Measurements from ENCODE around the gene TAF4B. TPM values are rescaled to one million over a fixed set of nuclear protein-coding genes. Genes with fewer than 3 reads are reported as not detected.

The TAF4B gene
- total RNA-seq, 1 donor from 2014 or later, result 13.4 TPM

- Mint-ChIP-seq H3K27me3 (no peaks in the 10 kb centered on the region), H3K27ac (no peak overlapping the region), H3K9me3 (no peaks in the 10 kb centered on the region), H3K4me1 (no peaks in the 10 kb centered on the region), H3K4me3 (no peak overlapping the region), H3K36me3 (ENCODE audit: low read depth) (no peaks in the 10 kb centered on the region)
- CTCF ChIA-PET, result no interaction called here
- intact Hi-C loops (cut with micrococcal nuclease), result no loop called here
- DNase-seq (no peak), ATAC-seq (ENCODE audit: low read depth) (no peak)
- TF ChIP-seq, protein P1, sequence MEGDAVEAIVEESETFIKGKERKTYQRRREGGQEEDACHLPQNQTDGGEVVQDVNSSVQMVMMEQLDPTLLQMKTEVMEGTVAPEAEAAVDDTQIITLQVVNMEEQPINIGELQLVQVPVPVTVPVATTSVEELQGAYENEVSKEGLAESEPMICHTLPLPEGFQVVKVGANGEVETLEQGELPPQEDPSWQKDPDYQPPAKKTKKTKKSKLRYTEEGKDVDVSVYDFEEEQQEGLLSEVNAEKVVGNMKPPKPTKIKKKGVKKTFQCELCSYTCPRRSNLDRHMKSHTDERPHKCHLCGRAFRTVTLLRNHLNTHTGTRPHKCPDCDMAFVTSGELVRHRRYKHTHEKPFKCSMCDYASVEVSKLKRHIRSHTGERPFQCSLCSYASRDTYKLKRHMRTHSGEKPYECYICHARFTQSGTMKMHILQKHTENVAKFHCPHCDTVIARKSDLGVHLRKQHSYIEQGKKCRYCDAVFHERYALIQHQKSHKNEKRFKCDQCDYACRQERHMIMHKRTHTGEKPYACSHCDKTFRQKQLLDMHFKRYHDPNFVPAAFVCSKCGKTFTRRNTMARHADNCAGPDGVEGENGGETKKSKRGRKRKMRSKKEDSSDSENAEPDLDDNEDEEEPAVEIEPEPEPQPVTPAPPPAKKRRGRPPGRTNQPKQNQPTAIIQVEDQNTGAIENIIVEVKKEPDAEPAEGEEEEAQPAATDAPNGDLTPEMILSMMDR (IDR thresholded peaks at IDR 0.05), result no peak
- POLR2A ChIA-PET, result no interaction called here
Measured at GRCh38 chr18:26424428-26425147, 198.3 kb downstream of the TAF4B start.

DNA sequence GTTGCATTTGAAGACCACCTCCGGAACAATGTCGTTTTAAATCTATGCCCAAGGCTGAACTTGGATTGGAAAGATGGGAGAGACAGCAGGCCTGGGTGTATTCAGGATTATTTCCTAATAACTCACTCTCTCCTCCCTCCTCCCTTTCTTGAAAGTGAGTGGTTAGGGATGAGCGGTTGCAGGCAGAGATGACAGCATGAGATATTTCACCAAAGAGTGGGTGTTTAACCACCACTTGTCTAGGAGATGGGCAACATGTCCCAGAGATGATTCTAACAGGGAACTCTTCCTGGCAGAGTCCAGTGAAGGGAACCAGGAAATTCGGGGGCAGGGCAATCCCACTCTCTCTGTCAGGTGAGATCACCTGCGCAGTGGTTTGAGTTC is 198.9 kb downstream of the TAF4B start:
- no peak overlapping the region for H3K4me3 Mint-ChIP-seq
- H3K36me3 Mint-ChIP-seq (ENCODE audit: low read depth), result no peaks in the 10 kb centered on the region
- H3K27me3 Mint-ChIP-seq, result no peaks in the 10 kb centered on the region
- ATAC-seq (ENCODE audit: low read depth) (no peak), DNase-seq (no peak)
- ChIA-PET CTCF (no interaction called here), POLR2A (no interaction called here)
- no peak overlapping the region for H3K27ac Mint-ChIP-seq
- no peaks in the 10 kb centered on the region for H3K9me3 Mint-ChIP-seq
- TF ChIP-seq, protein P1 (IDR thresholded peaks at IDR 0.05), result no peak
- no peaks in the 10 kb centered on the region for H3K4me1 Mint-ChIP-seq
- intact Hi-C loops (cut with micrococcal nuclease), result no loop called here

DNA sequence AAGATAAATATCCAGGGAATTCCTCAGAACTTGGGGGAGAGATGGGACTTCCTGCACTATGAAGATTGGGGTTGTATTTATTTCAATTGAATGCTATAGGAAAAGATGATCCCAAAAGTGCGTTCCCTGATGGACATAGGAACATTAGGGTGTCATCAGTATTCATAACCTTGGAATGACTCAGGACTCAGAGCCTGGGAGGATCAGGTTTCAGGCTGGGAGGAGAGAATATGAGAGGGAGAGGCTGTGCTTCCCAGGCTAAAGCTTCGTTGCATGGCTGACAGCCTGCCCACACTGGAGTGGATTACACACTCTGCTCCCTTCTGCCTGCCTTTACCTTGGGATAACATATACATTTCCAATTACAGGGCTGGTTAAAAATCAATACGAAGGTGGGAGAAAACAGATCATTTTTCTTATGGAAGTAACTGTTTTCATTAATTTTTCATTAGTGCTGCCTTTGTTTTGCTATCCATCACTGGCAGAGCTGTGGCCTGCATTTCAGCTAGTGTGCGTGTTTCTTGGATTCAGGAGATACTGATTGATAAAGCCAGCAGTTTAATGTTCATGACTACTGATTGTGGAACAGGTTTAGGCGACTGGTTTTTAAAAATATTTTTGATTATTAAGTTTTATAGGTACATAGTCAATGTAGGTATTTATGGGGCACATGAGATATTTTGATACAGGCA is 203.4 kb downstream of the TAF4B start:
- H3K27me3 Mint-ChIP-seq, result no peaks in the 10 kb centered on the region
- no peak for ATAC-seq (ENCODE audit: low read depth)
- DNase-seq, result no peak
- no peaks in the 10 kb centered on the region for H3K4me1 Mint-ChIP-seq
- POLR2A ChIA-PET, result no interaction called here
- H3K9me3 Mint-ChIP-seq, result peaks cover 6% of the 10 kb centered on the region
- no peak overlapping the region for H3K4me3 Mint-ChIP-seq
- CTCF ChIA-PET, result no interaction called here
- TF ChIP-seq, protein P1 (IDR thresholded peaks at IDR 0.05), result no peak
- no peak overlapping the region for H3K27ac Mint-ChIP-seq
- intact Hi-C loops (cut with micrococcal nuclease), result no loop called here
- no peaks in the 10 kb centered on the region for H3K36me3 Mint-ChIP-seq (ENCODE audit: low read depth)

GRCh38 chr18:26432651-26433424 is 206.6 kb downstream of the TAF4B start:
- intact Hi-C loops (cut with micrococcal nuclease), result no loop called here
- Mint-ChIP-seq H3K9me3 (peaks cover 6% of the 10 kb centered on the region), H3K27me3 (no peaks in the 10 kb centered on the region), H3K36me3 (ENCODE audit: low read depth) (no peaks in the 10 kb centered on the region), H3K4me3 (no peak overlapping the region), H3K4me1 (no peaks in the 10 kb centered on the region), H3K27ac (no peak overlapping the region)
- POLR2A ChIA-PET, result no interaction called here
- no peak for DNase-seq
- CTCF ChIA-PET, result no interaction called here
- ATAC-seq (ENCODE audit: low read depth), result no peak
- TF ChIP-seq, protein P1 (IDR thresholded peaks at IDR 0.05), result no peak

DNA sequence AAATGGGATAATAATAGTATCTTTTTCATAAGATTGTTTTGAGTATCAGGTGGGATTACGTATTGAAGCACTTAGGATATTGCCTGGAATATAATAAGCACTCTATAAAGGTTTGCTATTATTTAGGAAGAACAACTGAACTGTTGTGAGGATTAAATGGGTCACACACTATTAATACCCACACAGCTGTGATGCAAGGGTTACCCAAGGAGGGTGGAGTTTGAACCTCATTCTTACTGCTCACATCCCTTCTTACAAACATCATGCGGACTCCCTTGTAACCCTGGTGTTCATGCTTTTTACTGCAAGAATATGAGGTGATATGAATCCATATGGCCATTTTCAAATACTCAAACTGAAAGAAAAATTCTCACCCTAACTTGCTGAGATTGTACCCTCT is 208.6 kb downstream of the TAF4B start:
- ATAC-seq (ENCODE audit: low read depth), result no peak
- Mint-ChIP-seq H3K27ac (no peak overlapping the region), H3K4me3 (no peak overlapping the region), H3K36me3 (ENCODE audit: low read depth) (no peaks in the 10 kb centered on the region), H3K4me1 (peaks cover 7% of the 10 kb centered on the region), H3K27me3 (peaks cover 3% of the 10 kb centered on the region), H3K9me3 (peaks cover 6% of the 10 kb centered on the region)
- no peak for DNase-seq
- intact Hi-C loops (cut with micrococcal nuclease), result no loop called here
- ChIA-PET POLR2A (no interaction called here), CTCF (no interaction called here)
- TF ChIP-seq, protein P1 (IDR thresholded peaks at IDR 0.05), result no peak
